ENCODE results near the gene VCP. TPM values are rescaled to one million over a fixed set of nuclear protein-coding genes. Genes with fewer than 3 reads are reported as not detected.

The VCP gene
- total RNA-seq, 2 donors from 2014 or later = 150 to 157 TPM

GRCh38 chr9:35108461-35108860 lies 36.0 kb upstream of the VCP start:
- peaks cover 43% of the 10 kb centered on the region for H3K36me3 ChIP-seq

GRCh38 chr9:35107297-35108290 lies 35.2 kb upstream of the VCP start:
- Histone ChIP-seq H3K27me3 (no peaks in the 10 kb centered on the region), H3K36me3 (peaks cover 43% of the 10 kb centered on the region), H3K4me3 (no peak overlapping the region), H3K4me1 (peaks cover 0 to 39% of the 10 kb centered on the region in 2 donors), H3K9me3 (no peaks in the 10 kb centered on the region), H3K27ac (no peak overlapping the region)
- DNase-seq (ENCODE audit: low spot score) = no peak
- TF ChIP-seq CTCF (IDR thresholded peaks at IDR 0.05) = no peak

More at GRCh38 chr9:35108461-35108860, 36.0 kb upstream of the VCP start:
- no peaks in the 10 kb centered on the region for H3K9me3 ChIP-seq
- TF ChIP-seq CTCF (IDR thresholded peaks at IDR 0.05) = no peak
- peaks cover 0 to 44% of the 10 kb centered on the region in 2 donors for H3K4me1 ChIP-seq
- DNase-seq (ENCODE audit: low spot score) = no peak
- H3K4me3 ChIP-seq = no peak overlapping the region
- no peaks in the 10 kb centered on the region for H3K27me3 ChIP-seq
- no peak overlapping the region for H3K27ac ChIP-seq

- no peak overlapping the region for H3K27ac ChIP-seq
- no peak for DNase-seq (ENCODE audit: low spot score)
- H3K4me3 ChIP-seq = no peak overlapping the region
- H3K36me3 ChIP-seq = peaks cover 47% of the 10 kb centered on the region
- H3K9me3 ChIP-seq = no peaks in the 10 kb centered on the region
- H3K4me1 ChIP-seq = peaks cover 0 to 42% of the 10 kb centered on the region in 2 donors
- no peaks in the 10 kb centered on the region for H3K27me3 ChIP-seq
- no peak for TF ChIP-seq CTCF (IDR thresholded peaks at IDR 0.05)
Measured at GRCh38 chr9:35106343-35106730, 33.9 kb upstream of the VCP start.

GRCh38 chr9:35105571-35106342 lies 33.3 kb upstream of the VCP start:
- Histone ChIP-seq H3K9me3 (no peaks in the 10 kb centered on the region), H3K27me3 (no peaks in the 10 kb centered on the region)

GRCh38 chr9:35105126-35105525 lies 32.7 kb upstream of the VCP start:
- DNase-seq (ENCODE audit: low spot score) = no peak
- Histone ChIP-seq H3K27ac (no peak overlapping the region), H3K9me3 (no peaks in the 10 kb centered on the region), H3K27me3 (no peaks in the 10 kb centered on the region), H3K4me3 (no peak overlapping the region), H3K4me1 (peaks cover 0 to 36% of the 10 kb centered on the region in 2 donors), H3K36me3 (peaks cover 59% of the 10 kb centered on the region)
- no peak for TF ChIP-seq CTCF (IDR thresholded peaks at IDR 0.05)

More at GRCh38 chr9:35105571-35106342, 33.3 kb upstream of the VCP start:
- H3K4me1 ChIP-seq = peaks cover 0 to 42% of the 10 kb centered on the region in 2 donors
- no peak for TF ChIP-seq CTCF (IDR thresholded peaks at IDR 0.05)
- H3K4me3 ChIP-seq = no peak overlapping the region
- H3K27ac ChIP-seq = no peak overlapping the region
- peaks cover 53% of the 10 kb centered on the region for H3K36me3 ChIP-seq
- no peak for DNase-seq (ENCODE audit: low spot score)
